HG02759 (cell line): ENCODE results near the gene S100A13.
A peak's percentile ranks its signal among the peaks of the same experiment; 100 is the strongest.
"Not testable (repeated sequence)": the region's sequence is repeated elsewhere in the genome, so short reads cannot be mapped to it uniquely, and the experiment has no call there.

Experiments used
- ATAC-seq: cut with Tn5 transposase; IDR thresholded peaks from one replicate; pipeline ENCODE4 v1.9.1; 2021; ENCODE audit warnings: mild to moderate bottlenecking, moderate library complexity; ENCODE audit not compliant: unreplicated experiment

The S100A13 gene

GRCh38 chr1:153648000-153648643 lies 20.8 kb upstream of the S100A13 start:
- no peak for ATAC-seq

- no peak for ATAC-seq
These were observed 20.0 kb upstream of the S100A13 start for GRCh38 chr1:153647346-153647714.

GRCh38 chr1:153646672-153647345 lies 19.5 kb upstream of the S100A13 start:
- no peak for ATAC-seq

GRCh38 chr1:153643816-153644215 lies 16.5 kb upstream of the S100A13 start:
- no peak for ATAC-seq

- ATAC-seq = no peak
These were observed 15.8 kb upstream of the S100A13 start for GRCh38 chr1:153643100-153643499.

- ATAC-seq = no peak
These were observed 14.9 kb upstream of the S100A13 start for GRCh38 chr1:153642161-153642560.

GRCh38 chr1:153640861-153641260 lies 13.6 kb upstream of the S100A13 start:
- ATAC-seq = no peak

GRCh38 chr1:153640213-153640612 lies 12.9 kb upstream of the S100A13 start:
- ATAC-seq = not testable (repeated sequence)

GRCh38 chr1:153639280-153639679 lies 12.0 kb upstream of the S100A13 start:
- ATAC-seq = no peak

GRCh38 chr1:153638261-153638660 lies 11.0 kb upstream of the S100A13 start:
- ATAC-seq = no peak

- no peak for ATAC-seq
These were observed 9.0 kb upstream of the S100A13 start for GRCh38 chr1:153636312-153636711.

GRCh38 chr1:153635872-153636271 lies 8.6 kb upstream of the S100A13 start:
- ATAC-seq = no peak

GRCh38 chr1:153633754-153634665 lies 6.7 kb upstream of the S100A13 start, which contains the start of gene CHTOP:
TSS of gene CHTOP (plus strand) at chr1:153634066. CDS start at chr1:153636589, 2,523 bp downstream.
- peak; percentile 91 for ATAC-seq

- ATAC-seq = peak; percentile 6
These were observed 6.0 kb upstream of the S100A13 start for GRCh38 chr1:153633161-153633753.

GRCh38 chr1:153631047-153632022 lies 4.0 kb upstream of the S100A13 start:
- ATAC-seq = no peak

- ATAC-seq = no peak
These were observed 3.1 kb upstream of the S100A13 start for GRCh38 chr1:153630384-153630783.

GRCh38 chr1:153629971-153630370 lies 2.7 kb upstream of the S100A13 start:
- ATAC-seq = no peak

- no peak for ATAC-seq
These were observed 2.0 kb upstream of the S100A13 start for GRCh38 chr1:153629343-153629665.

GRCh38 chr1:153628638-153629342 lies 1.5 kb upstream of the S100A13 start:
- ATAC-seq = no peak
